Right atrium auricular region (tissue), 2 donors: Measurements from ENCODE around the gene PHLDA2. TPM values are rescaled to one million over a fixed set of nuclear protein-coding genes. Genes with fewer than 3 reads are reported as not detected.

Experiments used
- DNase-seq: peaks from one replicate; pipeline ENCODE4 v3.0.0-alpha.2; 2019; ENCODE audit warnings: low spot score
- H3K27ac ChIP-seq, 2 donors: fragments of 200-600 bp; sonication (generic); 1 replicate in 1 of 2; 2 replicates in 1 of 2; pipeline ENCODE4 v1.5.1; 2016 to 2019
- H3K27me3 ChIP-seq, 2 donors: fragments of 200-600 bp; sonication (generic); one replicate each; pipeline versions ENCODE4 v1.5.1 to v1.6.0; 2017 to 2019
- H3K36me3 ChIP-seq: fragments of 200-600 bp; sonication (generic); one replicate; pipeline ENCODE4 v1.5.1; 2016
- H3K4me1 ChIP-seq, 2 donors: fragments of 200-600 bp; sonication (generic); one replicate each; pipeline versions ENCODE4 v1.5.1 to v1.6.0; 2017 to 2019
- H3K4me3 ChIP-seq, 2 donors: fragments of 200-600 bp; sonication (generic); 1 replicate in 1 of 2; 2 replicates in 1 of 2; pipeline ENCODE4 v1.5.1; 2017 to 2019; ENCODE audit warnings: mild to moderate bottlenecking in 1 of 2, moderate library complexity in 1 of 2
- H3K9me3 ChIP-seq, 2 donors: fragments of 200-600 bp; sonication (generic); one replicate each; pipeline ENCODE4 v1.5.1; 2019
- total RNA-seq, 2 donors: library from RNA; depleted of rRNA; stranded (reverse); fragments of >200 nt; gene quantifications; one replicate each; pipeline ENCODE4 v1.1.0, GENCODE V29; 2016
- TF ChIP-seq, protein P1 (sequence below), 2 donors: fragments of 200-600 bp; sonication (generic); IDR thresholded peaks; one replicate each; pipeline ENCODE4 v1.5.1; 2019; ENCODE audit warnings: antibody characterized with exemption in 2 of 2

Gene PHLDA2
- total RNA-seq, 2 donors from 2014 or later = 1.8 to 2.6 TPM

DNA sequence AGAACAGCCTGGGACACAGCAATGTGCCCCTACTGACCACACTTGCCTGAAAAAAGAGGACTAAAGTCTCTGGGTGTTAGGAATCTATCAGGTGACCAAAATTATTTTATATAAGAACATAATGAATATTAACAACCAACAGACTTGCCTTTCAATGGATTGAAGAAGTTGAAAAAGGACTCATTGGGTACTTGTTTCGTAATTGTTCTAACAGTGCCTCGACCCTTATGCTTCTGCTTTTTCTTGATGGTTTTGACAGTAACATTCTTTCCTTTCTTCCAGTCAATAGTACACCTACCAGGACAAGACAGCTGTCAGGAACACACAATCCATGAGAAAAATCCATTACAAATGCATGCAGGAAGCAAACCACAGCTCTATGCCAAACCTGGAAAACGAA is 29.0 kb upstream of the PHLDA2 start:
- Histone ChIP-seq H3K4me1 (no peaks in the 10 kb centered on the region), H3K4me3 (no peak overlapping the region), H3K36me3 (peaks cover 77% of the 10 kb centered on the region), H3K27ac (no peak overlapping the region), H3K9me3 (no peaks in the 10 kb centered on the region), H3K27me3 (no peaks in the 10 kb centered on the region)
- no peak for DNase-seq
- TF ChIP-seq, protein P1, sequence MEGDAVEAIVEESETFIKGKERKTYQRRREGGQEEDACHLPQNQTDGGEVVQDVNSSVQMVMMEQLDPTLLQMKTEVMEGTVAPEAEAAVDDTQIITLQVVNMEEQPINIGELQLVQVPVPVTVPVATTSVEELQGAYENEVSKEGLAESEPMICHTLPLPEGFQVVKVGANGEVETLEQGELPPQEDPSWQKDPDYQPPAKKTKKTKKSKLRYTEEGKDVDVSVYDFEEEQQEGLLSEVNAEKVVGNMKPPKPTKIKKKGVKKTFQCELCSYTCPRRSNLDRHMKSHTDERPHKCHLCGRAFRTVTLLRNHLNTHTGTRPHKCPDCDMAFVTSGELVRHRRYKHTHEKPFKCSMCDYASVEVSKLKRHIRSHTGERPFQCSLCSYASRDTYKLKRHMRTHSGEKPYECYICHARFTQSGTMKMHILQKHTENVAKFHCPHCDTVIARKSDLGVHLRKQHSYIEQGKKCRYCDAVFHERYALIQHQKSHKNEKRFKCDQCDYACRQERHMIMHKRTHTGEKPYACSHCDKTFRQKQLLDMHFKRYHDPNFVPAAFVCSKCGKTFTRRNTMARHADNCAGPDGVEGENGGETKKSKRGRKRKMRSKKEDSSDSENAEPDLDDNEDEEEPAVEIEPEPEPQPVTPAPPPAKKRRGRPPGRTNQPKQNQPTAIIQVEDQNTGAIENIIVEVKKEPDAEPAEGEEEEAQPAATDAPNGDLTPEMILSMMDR (IDR thresholded peaks at IDR 0.05) = no peak

GRCh38 chr11:2955906-2956476 is 26.8 kb upstream of the PHLDA2 start:
- H3K9me3 ChIP-seq = no peaks in the 10 kb centered on the region
- H3K27me3 ChIP-seq = no peaks in the 10 kb centered on the region
- peaks cover 83% of the 10 kb centered on the region for H3K36me3 ChIP-seq
- TF ChIP-seq, protein P1 (IDR thresholded peaks at IDR 0.05) = no peak
- H3K27ac ChIP-seq = no peak overlapping the region
- H3K4me1 ChIP-seq = no peaks in the 10 kb centered on the region
- DNase-seq = no peak
- no peak overlapping the region for H3K4me3 ChIP-seq

DNA sequence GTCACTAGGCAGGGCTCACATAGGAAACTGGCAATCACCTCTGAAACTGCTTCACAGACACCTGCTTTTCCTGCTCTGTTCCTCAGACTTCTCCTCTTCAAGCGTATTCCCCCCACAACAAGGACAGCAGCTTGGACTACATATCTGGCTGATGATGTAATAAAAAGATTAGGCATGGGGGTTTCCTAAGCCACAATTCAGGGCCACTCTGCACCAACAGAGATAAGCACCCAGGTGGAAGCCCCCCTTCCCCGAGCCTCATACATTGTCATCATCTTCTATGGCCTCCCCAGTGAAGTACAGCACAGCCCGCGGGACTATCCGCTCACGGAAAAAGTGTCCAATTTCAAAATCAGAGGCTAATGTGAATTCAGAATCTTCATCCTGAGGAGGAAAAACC is 25.0 kb upstream of the PHLDA2 start:
- Histone ChIP-seq H3K4me1 (no peaks in the 10 kb centered on the region), H3K4me3 (no peak overlapping the region), H3K9me3 (no peaks in the 10 kb centered on the region), H3K36me3 (peaks cover 89% of the 10 kb centered on the region), H3K27me3 (no peaks in the 10 kb centered on the region), H3K27ac (no peak overlapping the region)
- no peak for DNase-seq
- TF ChIP-seq, protein P1 (IDR thresholded peaks at IDR 0.05) = no peak

DNA sequence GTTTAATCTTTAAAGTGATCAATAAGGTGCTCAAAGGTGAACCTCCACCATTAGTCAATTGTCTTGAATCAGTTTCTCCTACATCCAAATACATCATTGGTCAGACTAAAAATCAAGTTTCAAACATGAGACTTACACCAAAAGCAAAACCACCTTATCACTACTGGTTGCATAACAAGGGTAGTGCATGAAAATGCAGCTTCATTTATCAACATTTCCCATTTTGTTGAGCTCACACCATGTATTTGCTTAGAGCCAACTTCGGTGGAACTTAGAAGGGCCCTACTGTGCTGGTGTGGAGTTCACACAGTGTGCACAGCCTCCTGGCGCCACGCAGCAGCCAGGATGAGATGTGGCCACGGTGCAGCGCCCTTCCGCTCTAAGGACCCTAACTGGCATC is 23.1 kb upstream of the PHLDA2 start:
- Histone ChIP-seq H3K4me3 (no peak overlapping the region), H3K27ac (no peak overlapping the region), H3K36me3 (peaks cover 81% of the 10 kb centered on the region), H3K27me3 (no peaks in the 10 kb centered on the region), H3K4me1 (no peaks in the 10 kb centered on the region), H3K9me3 (no peaks in the 10 kb centered on the region)
- TF ChIP-seq, protein P1 (IDR thresholded peaks at IDR 0.05) = no peak
- no peak for DNase-seq

GRCh38 chr11:2951231-2952110 is 22.3 kb upstream of the PHLDA2 start:
- H3K4me1 ChIP-seq = peaks cover 0 to 3% of the 10 kb centered on the region in 2 donors
- H3K27ac ChIP-seq = no peak overlapping the region

More at GRCh38 chr11:2951231-2952110, 22.3 kb upstream of the PHLDA2 start:
- peaks cover 73% of the 10 kb centered on the region for H3K36me3 ChIP-seq
- TF ChIP-seq, protein P1 (IDR thresholded peaks at IDR 0.05) = no peak
- no peaks in the 10 kb centered on the region for H3K9me3 ChIP-seq
- DNase-seq = no peak
- no peak overlapping the region for H3K4me3 ChIP-seq
- no peaks in the 10 kb centered on the region for H3K27me3 ChIP-seq
